ENCODE measurements around the gene CDCP2.
A peak's percentile ranks its signal among the peaks of the same experiment; 100 is the strongest.
"Not testable (repeated sequence)": the region's sequence is repeated elsewhere in the genome, so short reads cannot be mapped to it uniquely, and the experiment has no call there.

Gene CDCP2

GRCh38 chr1:54115520-54115919 is 37.3 kb downstream of the CDCP2 start:
- no peak for DNase-seq (ENCODE audit: low spot score)

GRCh38 chr1:54114955-54115354 is 37.8 kb downstream of the CDCP2 start:
- DNase-seq (ENCODE audit: low spot score): no peak

- no peak for DNase-seq (ENCODE audit: low spot score)
Observed at GRCh38 chr1:54114001-54114400, 38.8 kb downstream of the CDCP2 start.

- no peak for DNase-seq (ENCODE audit: low spot score)
Observed at GRCh38 chr1:54112705-54113368, 40.0 kb downstream of the CDCP2 start.

GRCh38 chr1:54112027-54112426 is 40.8 kb downstream of the CDCP2 start:
- DNase-seq (ENCODE audit: low spot score): no peak

- no peak for DNase-seq (ENCODE audit: low spot score)
Observed at GRCh38 chr1:54111624-54112023, 41.2 kb downstream of the CDCP2 start.

GRCh38 chr1:54110996-54111395 is 41.8 kb downstream of the CDCP2 start:
- DNase-seq (ENCODE audit: low spot score): no peak

GRCh38 chr1:54109129-54110090 is 43.4 kb downstream of the CDCP2 start:
- DNase-seq (ENCODE audit: low spot score): no peak

GRCh38 chr1:54108156-54108555 is 44.6 kb downstream of the CDCP2 start:
- no peak for DNase-seq (ENCODE audit: low spot score)

GRCh38 chr1:54107131-54107530 is 45.7 kb downstream of the CDCP2 start:
- no peak for DNase-seq (ENCODE audit: low spot score)

GRCh38 chr1:54105736-54106269 is 47.0 kb downstream of the CDCP2 start:
- DNase-seq (ENCODE audit: low spot score): no peak

- DNase-seq (ENCODE audit: low spot score): no peak
Observed at GRCh38 chr1:54105080-54105479, 47.7 kb downstream of the CDCP2 start.

- DNase-seq (ENCODE audit: low spot score): not testable (repeated sequence)
Observed at GRCh38 chr1:54104613-54105012, 48.2 kb downstream of the CDCP2 start.

- no peak for DNase-seq (ENCODE audit: low spot score)
Observed at GRCh38 chr1:54103414-54103813, 49.4 kb downstream of the CDCP2 start.

GRCh38 chr1:54100500-54100899 is 52.3 kb downstream of the CDCP2 start:
- no peak for DNase-seq (ENCODE audit: low spot score)

- no peak for DNase-seq (ENCODE audit: low spot score)
Observed at GRCh38 chr1:54099061-54099610, 53.7 kb downstream of the CDCP2 start.

GRCh38 chr1:54096877-54097240 is 55.9 kb downstream of the CDCP2 start:
- no peak for DNase-seq (ENCODE audit: low spot score)

GRCh38 chr1:54096227-54096876 is 56.4 kb downstream of the CDCP2 start:
- DNase-seq (ENCODE audit: low spot score): no peak

GRCh38 chr1:54095546-54096226 is 57.1 kb downstream of the CDCP2 start:
- DNase-seq (ENCODE audit: low spot score): peak; percentile 21

GRCh38 chr1:54094730-54095105 is 58.1 kb downstream of the CDCP2 start:
- DNase-seq (ENCODE audit: low spot score): not testable (repeated sequence)

- no peak for DNase-seq (ENCODE audit: low spot score)
Observed at GRCh38 chr1:54094001-54094729, 58.6 kb downstream of the CDCP2 start.

Measured in kidney capillary endothelial cell (primary cell).